NOMO-1 treated with DMSO at 0.1 percent for 48 hours (cell line): ENCODE results near the gene NUP188.

ENCODE experiments used
- DNase-seq: peaks from one replicate; lab custom pipeline; 2025; ENCODE audit not compliant: unreplicated experiment; lab: John Stamatoyannopoulos, UW

NUP188 gene

GRCh38 chr9:129005336-129005997 is 58.0 kb downstream of the NUP188 start:
- DNase-seq: no peak

GRCh38 chr9:129006328-129007034 is 59.0 kb downstream of the NUP188 start:
- peak; percentile 47 for DNase-seq

- DNase-seq: no peak
These were observed 59.7 kb downstream of the NUP188 start for GRCh38 chr9:129007035-129007765.

- DNase-seq: no peak
These were observed 60.4 kb downstream of the NUP188 start for GRCh38 chr9:129007766-129008468.

GRCh38 chr9:129008469-129008965 is 61.0 kb downstream of the NUP188 start:
- no peak for DNase-seq

- DNase-seq: no peak
These were observed 61.6 kb downstream of the NUP188 start for GRCh38 chr9:129008986-129009583.

- no peak for DNase-seq
These were observed 62.2 kb downstream of the NUP188 start for GRCh38 chr9:129009584-129010141.

- no peak for DNase-seq
These were observed 62.9 kb downstream of the NUP188 start for GRCh38 chr9:129010267-129010975.

- DNase-seq: no peak
These were observed 63.7 kb downstream of the NUP188 start for GRCh38 chr9:129011170-129011569.

- DNase-seq: no peak
These were observed 64.3 kb downstream of the NUP188 start for GRCh38 chr9:129011761-129012181.

GRCh38 chr9:129012343-129012742 is 64.8 kb downstream of the NUP188 start:
- no peak for DNase-seq

GRCh38 chr9:129012893-129013448 is 65.5 kb downstream of the NUP188 start:
- no peak for DNase-seq

- no peak for DNase-seq
These were observed 66.2 kb downstream of the NUP188 start for GRCh38 chr9:129013674-129014073.

GRCh38 chr9:129014124-129014523 is 66.6 kb downstream of the NUP188 start:
- DNase-seq: no peak

GRCh38 chr9:129014608-129015007 is 67.1 kb downstream of the NUP188 start:
- no peak for DNase-seq

GRCh38 chr9:129021091-129021490 is 73.6 kb downstream of the NUP188 start:
- DNase-seq: no peak

GRCh38 chr9:129022037-129022436 is 74.5 kb downstream of the NUP188 start:
- no peak for DNase-seq

- no peak for DNase-seq
These were observed 75.8 kb downstream of the NUP188 start for GRCh38 chr9:129023036-129023907.

GRCh38 chr9:129023908-129024233 is 76.4 kb downstream of the NUP188 start:
- DNase-seq: no peak
